Stomach (tissue), 4 donors: ENCODE results near the gene HMGXB3.

Experiments
- POLR2A ChIP-seq, 4 donors: fragments of 450-650 bp; IDR thresholded peaks; one replicate each; pipeline ENCODE4 v1.6.1; 2016; ENCODE audit warnings: antibody characterized with exemption in 4 of 4, control low read depth in 2 of 4, mild to moderate bottlenecking in 1 of 4, moderate library complexity in 1 of 4
- TF ChIP-seq, protein P1 (sequence below), 7 experiments: fragments of 450-650 bp in 4 of 7; fragments of 200-600 bp in 3 of 7; sonication (generic) in 3 of 7; IDR thresholded peaks; one replicate each; pipeline ENCODE4 v1.5.1; 2016 to 2019; ENCODE audit warnings: antibody characterized with exemption in 7 of 7, control low read depth in 2 of 7, mild to moderate bottlenecking in 1 of 7

DNA sequence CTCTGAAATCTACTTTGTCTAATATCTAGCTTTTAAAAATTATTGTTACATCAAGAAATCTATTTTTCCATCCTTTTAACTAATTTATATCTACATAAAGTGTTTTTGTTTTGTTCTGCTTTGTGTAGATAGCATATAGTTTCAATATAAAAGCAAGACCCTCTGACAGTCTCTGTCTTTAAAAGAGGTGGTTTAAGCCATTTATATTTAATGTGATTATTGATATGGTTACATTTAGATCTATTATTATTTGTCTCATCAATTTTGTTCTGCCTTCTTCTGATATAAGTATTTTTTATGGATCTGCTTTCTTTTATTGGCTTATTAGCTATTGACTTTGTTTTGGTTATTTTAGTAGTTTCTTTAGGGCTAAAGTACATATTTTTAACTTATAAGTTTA is 16.0 kb downstream of the HMGXB3 start:
- no peak for TF ChIP-seq POLR2A (IDR thresholded peaks at IDR 0.05)
- TF ChIP-seq, protein P1, sequence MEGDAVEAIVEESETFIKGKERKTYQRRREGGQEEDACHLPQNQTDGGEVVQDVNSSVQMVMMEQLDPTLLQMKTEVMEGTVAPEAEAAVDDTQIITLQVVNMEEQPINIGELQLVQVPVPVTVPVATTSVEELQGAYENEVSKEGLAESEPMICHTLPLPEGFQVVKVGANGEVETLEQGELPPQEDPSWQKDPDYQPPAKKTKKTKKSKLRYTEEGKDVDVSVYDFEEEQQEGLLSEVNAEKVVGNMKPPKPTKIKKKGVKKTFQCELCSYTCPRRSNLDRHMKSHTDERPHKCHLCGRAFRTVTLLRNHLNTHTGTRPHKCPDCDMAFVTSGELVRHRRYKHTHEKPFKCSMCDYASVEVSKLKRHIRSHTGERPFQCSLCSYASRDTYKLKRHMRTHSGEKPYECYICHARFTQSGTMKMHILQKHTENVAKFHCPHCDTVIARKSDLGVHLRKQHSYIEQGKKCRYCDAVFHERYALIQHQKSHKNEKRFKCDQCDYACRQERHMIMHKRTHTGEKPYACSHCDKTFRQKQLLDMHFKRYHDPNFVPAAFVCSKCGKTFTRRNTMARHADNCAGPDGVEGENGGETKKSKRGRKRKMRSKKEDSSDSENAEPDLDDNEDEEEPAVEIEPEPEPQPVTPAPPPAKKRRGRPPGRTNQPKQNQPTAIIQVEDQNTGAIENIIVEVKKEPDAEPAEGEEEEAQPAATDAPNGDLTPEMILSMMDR (IDR thresholded peaks at IDR 0.05) = no peak
